Measurements from ENCODE around the gene SLC10A3. TPM values are rescaled to one million over a fixed set of nuclear protein-coding genes. Genes with fewer than 3 reads are reported as not detected.

The SLC10A3 gene
- total and polyA plus RNA-seq, 2 of the 8 experiments (the other 6 are each of a cell fraction or from before 2014, with no cell fraction given): 6.8 to 9.5 TPM

GRCh38 chrX:154449618-154450017 is 40.8 kb downstream of the SLC10A3 start:
- Histone ChIP-seq H2BK20ac (ENCODE audit: low read length) (no peak overlapping the region), H3K4me1 (replicated peaks in 1 of 4; ENCODE audit: control insufficient read depth in 3 of 4, insufficient read depth in 4 of 4, low read length in 3 of 4) (peaks cover 0 to 3% (median 0%) of the 10 kb centered on the region in 4 experiments; a peak in 1 of 7 replicates), H3K4me2 (ENCODE audit: insufficient read depth in 1 of 2, low read depth in 2 of 2, low read length in 2 of 2) (no peak overlapping the region), H3K9ac (replicated peaks in 1 of 4; ENCODE audit: extremely low read depth in 1 of 4, low read depth in 3 of 4, low read length in 3 of 4) (no peak overlapping the region), H3K18ac (ENCODE audit: extremely low read depth, low read length) (no peak overlapping the region), H2BK120ac (replicated peaks; ENCODE audit: low read depth, low read length) (no peak overlapping the region), H2AFZ (ENCODE audit: low read length) (no peak overlapping the region), H3K56ac (replicated peaks; ENCODE audit: insufficient read length, low read depth, low read length) (no peak overlapping the region), H3K36me3 (ENCODE audit: control insufficient read depth in 2 of 4, insufficient read depth in 4 of 4, low read length in 3 of 4) (peaks cover 0 to 17% (median 5%) of the 10 kb centered on the region in 4 experiments; a peak in 5 of 8 replicates), H2BK15ac (ENCODE audit: low read length) (no peak overlapping the region), H3K4me3 (ENCODE audit: extremely low read depth in 1 of 4, insufficient read depth in 2 of 4, low read depth in 3 of 4, low read length in 4 of 4) (no peak overlapping the region), H3K23ac (ENCODE audit: insufficient read length) (no peak overlapping the region), H2AK5ac (ENCODE audit: low read depth, low read length) (no peak overlapping the region), H3K23me2 (ENCODE audit: low read depth, low read length) (no peaks in the 10 kb centered on the region; the same call in 1 of the 2 replicates), H2BK12ac (ENCODE audit: low read depth, low read length) (no peak overlapping the region), H3K27ac (ENCODE audit: low read depth, low read length) (no peak overlapping the region), H4K91ac (replicated peaks; ENCODE audit: insufficient read length, low read length) (no peak overlapping the region), H4K8ac (ENCODE audit: extremely low read depth, insufficient read depth, low read length) (no peak overlapping the region), H3K14ac (ENCODE audit: insufficient read length) (no peak overlapping the region), H4K5ac (ENCODE audit: insufficient read length, low read depth, low read length) (no peak overlapping the region), H3K9me3 (ENCODE audit: insufficient read depth in 2 of 2, low read depth in 1 of 2, low read length in 1 of 2) (no peaks in the 10 kb centered on the region), H2BK5ac (ENCODE audit: low read depth, low read length) (no peak overlapping the region), H3K79me2 (ENCODE audit: control insufficient read depth in 1 of 2, insufficient read depth in 2 of 2, low read length in 2 of 2) (no peaks in the 10 kb centered on the region; a peak in 1 of 4 replicates), H3K79me1 (ENCODE audit: low read depth, low read length) (no peaks in the 10 kb centered on the region; the same call in 1 of the 2 replicates), H4K20me1 (replicated peaks in 1 of 2; ENCODE audit: control insufficient read depth in 1 of 2, insufficient read depth in 2 of 2, low read length in 2 of 2) (peaks cover 0 to 2% of the 10 kb centered on the region in 2 experiments), H3K27me3 (replicated peaks in 1 of 4; ENCODE audit: control insufficient read depth in 3 of 4, extremely low read depth in 1 of 4, insufficient read depth in 3 of 4, low read length in 3 of 4) (no peaks in the 10 kb centered on the region), H3K4ac (replicated peaks; ENCODE audit: insufficient read length, low read depth, low read length) (no peak overlapping the region)
- TF ChIP-seq GTF2F1 (IDR thresholded peaks at IDR 0.05; ENCODE audit: borderline replicate concordance, low read depth, low read length): no peak
- no peak for TF ChIP-seq BRCA1 (IDR thresholded peaks at IDR 0.05; ENCODE audit: low read depth, low read length)
- TF ChIP-seq RFX5 (IDR thresholded peaks at IDR 0.05; ENCODE audit: borderline replicate concordance, low read depth, low read length): no peak
- TF ChIP-seq MAX (IDR thresholded peaks at IDR 0.05): no peak
- no peak for TF ChIP-seq BCL11A (IDR thresholded peaks at IDR 0.05; ENCODE audit: low read depth in 2 of 2, low read length in 2 of 2)
- TF ChIP-seq SP4 (IDR thresholded peaks at IDR 0.05; ENCODE audit: low read length): no peak
- no peak for TF ChIP-seq CTCF (IDR thresholded peaks at IDR 0.05; ENCODE audit: control extremely low read depth in 1 of 3, insufficient read depth in 1 of 3, low read depth in 1 of 3, low read length in 3 of 3)
- no peak for TF ChIP-seq CHD2 (IDR thresholded peaks at IDR 0.05; ENCODE audit: low read length)
- TF ChIP-seq RAD21 (IDR thresholded peaks at IDR 0.05 in 1 of 2, conservative IDR thresholded peaks at IDR 0.05 in 1 of 2; ENCODE audit: low read depth in 2 of 2, low read length in 2 of 2): no peak
- no peak for TF ChIP-seq ATF3 (IDR thresholded peaks at IDR 0.05; ENCODE audit: insufficient read depth, low read depth, low read length)
- POLR2A ChIA-PET (ENCODE audit: partially characterized antibody): interaction anchor here (0.6 to 1.4 kb wide), 5 partner anchors 8 to 50 kb away, joined by 3 to 4 read pairs (median 3); partner anchors contain the start of gene PLXNA3
- 90% methylated on average over 2 of the region's 18 CpGs; no CpG with 5 or more reads in 1 of the 2 experiments for WGBS, 2 experiments (ENCODE audit: extremely low coverage in 1 of 2, insufficient coverage in 1 of 2, insufficient read length in 1 of 2, insufficient replicate concordance in 2 of 2, low coverage in 1 of 2, low lambda C conversion rate in 2 of 2, missing lambda C conversion rate in 1 of 2)
- no peak for DNase-seq (ENCODE audit: low read depth in 1 of 2, low spot score in 2 of 2)
- CTCF ChIA-PET (ENCODE audit: partially characterized antibody): interaction anchor here (1.0 to 1.4 kb wide), 3 partner anchors 28 to 78 kb away, joined by 3 read pairs; no protein-coding TSS in a partner anchor
- no peak for FAIRE-seq

Measured in H1 (cell line).